MM.1S (cell line): ENCODE measurements around the gene MMP23B.

Source experiments
- EZH2 ChIP-seq: fragments of 300-600 bp; sonication (generic); optimal IDR thresholded peaks from 2 replicates; pipeline ENCODE3; 2017; ENCODE audit warnings: low read depth, mild to moderate bottlenecking, antibody characterized with exemption, low read length, mixed read lengths
- TF ChIP-seq, protein P1 (sequence below): fragments of 300-600 bp; sonication (generic); IDR thresholded peaks from 2 replicates; pipeline ENCODE4 v1.5.1; 2016; ENCODE audit warnings: antibody characterized with exemption, low read length, mixed read lengths

DNA sequence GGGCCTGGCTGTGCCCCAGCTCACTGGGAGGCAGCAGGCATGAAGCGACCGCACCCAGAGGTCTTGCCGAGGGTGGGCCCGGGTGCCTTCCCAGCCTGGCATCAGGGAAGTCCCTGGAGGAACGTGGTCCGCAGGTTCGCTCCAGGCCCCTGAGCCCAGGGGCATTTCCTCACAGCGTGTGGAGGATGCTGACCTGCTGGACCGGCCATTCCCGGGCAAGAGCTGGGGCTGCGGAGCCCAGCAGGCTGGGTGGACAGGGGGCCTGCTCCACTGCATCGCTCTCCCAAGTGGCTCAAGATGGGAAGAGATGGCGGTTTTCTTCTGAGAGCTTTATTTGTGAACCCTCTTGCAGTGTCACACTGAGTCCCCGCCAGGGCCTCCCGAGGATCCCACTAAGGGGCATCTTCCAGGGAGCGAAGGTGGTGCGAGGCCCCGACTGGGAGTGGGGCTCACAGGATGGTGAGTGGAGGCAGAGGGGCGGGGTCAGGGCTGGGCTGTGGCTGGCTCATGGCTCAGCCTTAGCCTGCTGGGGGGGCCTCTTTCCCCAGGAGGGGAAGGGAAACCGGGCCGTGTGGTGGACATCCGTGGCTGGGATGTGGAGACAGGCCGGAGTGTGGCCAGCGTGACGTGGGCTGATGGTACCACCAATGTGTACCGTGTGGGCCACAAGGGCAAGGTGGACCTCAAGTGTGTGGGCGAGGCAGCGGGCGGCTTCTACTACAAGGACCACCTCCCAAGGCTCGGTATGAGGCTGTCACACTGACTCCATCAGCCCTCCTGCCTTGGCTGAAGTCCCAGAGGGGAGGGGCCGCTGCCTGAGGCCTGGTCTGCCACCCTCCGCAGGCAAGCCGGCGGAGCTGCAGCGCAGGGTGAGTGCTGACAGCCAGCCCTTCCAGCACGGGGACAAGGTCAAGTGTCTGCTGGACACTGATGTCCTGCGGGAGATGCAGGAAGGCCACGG is 7.2 kb upstream of the MMP23B start:
- TF ChIP-seq, protein P1, sequence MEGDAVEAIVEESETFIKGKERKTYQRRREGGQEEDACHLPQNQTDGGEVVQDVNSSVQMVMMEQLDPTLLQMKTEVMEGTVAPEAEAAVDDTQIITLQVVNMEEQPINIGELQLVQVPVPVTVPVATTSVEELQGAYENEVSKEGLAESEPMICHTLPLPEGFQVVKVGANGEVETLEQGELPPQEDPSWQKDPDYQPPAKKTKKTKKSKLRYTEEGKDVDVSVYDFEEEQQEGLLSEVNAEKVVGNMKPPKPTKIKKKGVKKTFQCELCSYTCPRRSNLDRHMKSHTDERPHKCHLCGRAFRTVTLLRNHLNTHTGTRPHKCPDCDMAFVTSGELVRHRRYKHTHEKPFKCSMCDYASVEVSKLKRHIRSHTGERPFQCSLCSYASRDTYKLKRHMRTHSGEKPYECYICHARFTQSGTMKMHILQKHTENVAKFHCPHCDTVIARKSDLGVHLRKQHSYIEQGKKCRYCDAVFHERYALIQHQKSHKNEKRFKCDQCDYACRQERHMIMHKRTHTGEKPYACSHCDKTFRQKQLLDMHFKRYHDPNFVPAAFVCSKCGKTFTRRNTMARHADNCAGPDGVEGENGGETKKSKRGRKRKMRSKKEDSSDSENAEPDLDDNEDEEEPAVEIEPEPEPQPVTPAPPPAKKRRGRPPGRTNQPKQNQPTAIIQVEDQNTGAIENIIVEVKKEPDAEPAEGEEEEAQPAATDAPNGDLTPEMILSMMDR = no peak
- no peak for TF ChIP-seq EZH2
